GM19099 (cell line): ENCODE measurements around the gene SERPINB2.

ENCODE experiments used
- POLR2A ChIP-seq: IDR thresholded peaks from 3 replicates; pipeline ENCODE4 v1.6.1; 2011; ENCODE audit warnings: low read depth; ENCODE audit not compliant: insufficient read length; ENCODE audit errors: extremely low read depth

The SERPINB2 gene

DNA sequence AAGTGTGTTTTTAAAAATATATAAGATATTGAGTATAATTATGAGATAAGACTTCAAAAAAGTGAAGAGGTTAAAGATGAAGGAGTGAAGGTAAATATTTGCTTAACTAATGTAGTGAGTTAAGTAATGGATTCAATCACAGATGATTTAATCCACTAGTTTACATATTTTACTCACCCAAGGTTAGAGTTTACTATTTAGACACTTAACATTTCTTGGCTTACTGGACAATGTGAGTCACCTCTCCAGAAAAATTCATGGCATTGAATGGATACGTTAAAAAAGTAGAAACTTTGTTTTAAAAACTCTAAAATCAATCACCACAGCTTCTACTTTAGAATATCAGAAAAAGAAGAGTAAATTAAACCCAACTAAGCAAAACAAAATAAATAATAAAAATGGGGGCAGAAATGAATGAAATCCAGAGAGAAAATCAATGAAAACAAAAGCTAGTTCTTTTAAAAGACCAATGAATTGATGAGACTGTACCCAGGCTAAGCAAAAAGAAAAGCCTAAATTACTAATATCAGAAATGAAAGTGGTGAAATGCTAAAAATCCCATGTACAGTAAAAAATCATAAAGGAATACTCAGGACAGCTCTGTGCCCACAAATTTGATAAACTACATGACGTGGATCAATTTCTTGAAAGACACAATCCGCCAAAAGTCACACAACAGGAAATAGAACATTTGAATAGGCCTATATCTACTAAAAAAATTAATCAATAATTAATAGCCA is 59.7 kb downstream of the SERPINB2 start:
- no peak for TF ChIP-seq POLR2A

DNA sequence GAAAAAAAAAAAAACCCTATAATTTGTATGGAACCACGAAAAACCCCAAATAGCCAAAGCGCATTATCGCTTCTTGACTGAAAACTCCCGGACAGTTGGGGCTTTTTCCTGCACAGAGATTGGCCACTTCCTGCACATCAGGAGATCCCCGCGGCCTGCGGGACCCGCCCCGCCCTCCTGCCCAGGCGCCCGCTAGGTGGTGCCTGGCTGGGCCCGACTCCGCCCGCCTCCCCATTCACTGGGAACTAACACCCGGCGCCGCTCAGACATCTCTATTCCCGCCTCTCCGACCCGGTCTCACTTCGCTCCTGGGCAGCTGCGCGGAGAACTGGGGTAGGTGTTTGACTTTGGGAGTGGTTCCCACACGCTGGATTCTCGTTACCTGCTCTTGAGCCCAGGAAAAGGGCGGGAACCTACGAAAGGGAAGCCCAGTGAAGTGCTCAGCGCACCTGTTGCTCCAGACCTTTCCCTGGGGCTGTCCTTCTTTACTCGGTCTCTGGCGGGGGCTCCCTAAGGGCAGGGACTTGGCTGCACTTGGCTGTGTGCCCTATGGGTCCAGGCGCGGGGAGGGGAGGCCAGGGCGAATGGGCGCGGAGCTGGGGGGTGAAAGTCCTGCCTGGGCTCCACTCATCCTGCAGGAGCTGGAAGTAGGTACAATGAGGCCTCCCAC is 61.7 kb downstream of the SERPINB2 start, which contains the start of gene HMSD:
Gene HMSD (plus strand): TSS at position 234 of the 670 bp plus-strand sequence. CDS start 4,155 bp downstream, outside the sequence.
- TF ChIP-seq POLR2A: peak; percentile 85

DNA sequence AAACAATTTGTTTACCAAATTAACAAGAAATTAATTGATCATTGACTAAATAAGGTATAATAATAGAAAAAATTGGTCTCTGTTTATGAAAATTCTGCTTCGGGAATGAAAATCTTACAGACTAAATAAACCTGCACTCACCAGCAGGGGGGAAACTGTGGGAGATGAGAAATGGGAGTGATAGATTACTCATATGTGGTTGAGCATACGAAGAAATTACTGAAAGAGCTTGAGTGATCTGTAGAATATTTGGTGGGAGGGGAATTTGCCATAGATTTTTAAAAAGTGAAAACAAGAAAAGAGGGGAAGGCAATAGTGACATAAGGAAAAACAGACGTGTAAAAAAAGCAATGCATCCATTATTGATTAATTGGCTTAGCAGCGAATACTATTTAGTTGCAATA is 63.8 kb downstream of the SERPINB2 start:
- TF ChIP-seq POLR2A: no peak
